Astrocyte (in vitro differentiated cells and primary cell): Measurements from ENCODE around the gene TASOR. TPM values are rescaled to one million over a fixed set of nuclear protein-coding genes. Genes with fewer than 3 reads are reported as not detected.

ENCODE experiments used
- DNase-seq: peaks from one replicate; pipeline ENCODE4 v3.0.0-alpha.2; 2010; ENCODE audit warnings: low read depth
- FAIRE-seq: peaks from 2 replicates; lab custom pipeline; 2011; peaks lifted over from hg19 to GRCh38; lab: Jason Lieb, UNC
- H2AFZ ChIP-seq: 2 replicates; pipeline ENCODE4 v1.6.0; 2012; ENCODE audit warnings: low read depth, low read length, inconsistent platforms
- H3K27ac ChIP-seq: 2 replicates; pipeline ENCODE4 v1.5.1; 2011; ENCODE audit warnings: low read depth, low read length, inconsistent platforms
- H3K27me3 ChIP-seq: 2 replicates; pipeline ENCODE4 v1.6.0; 2011; ENCODE audit warnings: low read length, inconsistent platforms; ENCODE audit not compliant: insufficient read depth
- H3K36me3 ChIP-seq: 2 replicates; pipeline ENCODE4 v1.5.1; 2011; ENCODE audit warnings: low read length, inconsistent platforms; ENCODE audit not compliant: insufficient read depth
- H3K4me1 ChIP-seq: 2 replicates; pipeline ENCODE4 v1.5.1; 2011; ENCODE audit warnings: low read length, inconsistent platforms; ENCODE audit not compliant: insufficient read depth
- H3K4me2 ChIP-seq: 2 replicates; pipeline ENCODE4 v1.6.0; 2012; ENCODE audit warnings: low read length, inconsistent platforms
- H3K4me3 ChIP-seq: 2 replicates; pipeline ENCODE4 v1.5.1; 2011; ENCODE audit warnings: low read depth, mild to moderate bottlenecking, low read length, inconsistent platforms; ENCODE audit not compliant: insufficient read depth
- H3K79me2 ChIP-seq: 2 replicates; pipeline ENCODE4 v1.6.0; 2012; ENCODE audit warnings: mild to moderate bottlenecking, low read length, inconsistent platforms; ENCODE audit not compliant: insufficient read depth
- H3K9ac ChIP-seq: 2 replicates; pipeline ENCODE4 v1.6.0; 2012; ENCODE audit warnings: mild to moderate bottlenecking, low read length, inconsistent platforms
- H3K9me3 ChIP-seq: 2 replicates; pipeline ENCODE4 v1.5.1; 2012; ENCODE audit warnings: low read depth, mild to moderate bottlenecking, low read length, inconsistent platforms; ENCODE audit not compliant: insufficient read depth
- H4K20me1 ChIP-seq: 2 replicates; pipeline ENCODE4 v1.6.0; 2012; ENCODE audit warnings: low read length, inconsistent platforms; ENCODE audit not compliant: insufficient read depth
- H3K27ac Mint-ChIP-seq: one replicate; pipeline ENCODE4 v1.8.0; 2021; ENCODE audit warnings: mild to moderate bottlenecking, mixed read lengths; ENCODE audit not compliant: unreplicated experiment
- H3K27me3 Mint-ChIP-seq: one replicate; pipeline ENCODE4 v1.8.0; 2021; ENCODE audit warnings: low read depth, mixed read lengths; ENCODE audit not compliant: unreplicated experiment
- H3K36me3 Mint-ChIP-seq: one replicate; pipeline ENCODE4 v1.8.0; 2021; ENCODE audit warnings: low read depth, mixed read lengths; ENCODE audit not compliant: unreplicated experiment
- H3K4me1 Mint-ChIP-seq: one replicate; pipeline ENCODE4 v1.8.0; 2021; ENCODE audit warnings: low read depth, mixed read lengths; ENCODE audit not compliant: unreplicated experiment
- H3K4me3 Mint-ChIP-seq: one replicate; pipeline ENCODE4 v1.8.0; 2021; ENCODE audit warnings: mild to moderate bottlenecking, moderate library complexity, mixed read lengths; ENCODE audit not compliant: unreplicated experiment
- H3K9me3 Mint-ChIP-seq: one replicate; pipeline ENCODE4 v1.8.0; 2021; ENCODE audit warnings: mild to moderate bottlenecking, mixed read lengths; ENCODE audit not compliant: unreplicated experiment
- CTCF ChIP-seq: IDR thresholded peaks from 2 replicates; pipeline ENCODE4 v1.5.1; 2011; ENCODE audit warnings: low read depth, mild to moderate bottlenecking, inconsistent platforms, low read length, moderate library complexity; ENCODE audit not compliant: insufficient read depth
- EZH2 ChIP-seq: IDR thresholded peaks from 2 replicates; pipeline ENCODE4 v1.6.1; 2012; ENCODE audit warnings: mild to moderate bottlenecking, low read length, inconsistent platforms; ENCODE audit not compliant: insufficient read depth
- total RNA-seq: library from RNA; stranded (reverse); gene quantifications from 2 replicates; pipeline ENCODE4 v1.2.1, GENCODE V29; 2021

TASOR gene
- total RNA-seq, 1 donor from 2014 or later: 42.0 TPM

- peaks cover 5% of the 10 kb centered on the region for H3K9me3 ChIP-seq
- peaks cover 11% of the 10 kb centered on the region for H4K20me1 ChIP-seq
- H3K9ac ChIP-seq: no peak overlapping the region
- no peak for DNase-seq
- TF ChIP-seq EZH2 (no peak), CTCF (no peak)
- H3K4me3 Mint-ChIP-seq: peak overlapping the region; percentile 65
- H3K27me3 ChIP-seq: no peaks in the 10 kb centered on the region
- H3K4me1 ChIP-seq: peaks cover 3% of the 10 kb centered on the region
- H3K4me3 ChIP-seq: no peak overlapping the region
- H3K4me2 ChIP-seq: peak overlapping the region; percentile 89
- no peak overlapping the region for H3K27ac ChIP-seq
- H2AFZ ChIP-seq: no peak overlapping the region
- peaks cover 2% of the 10 kb centered on the region for H3K36me3 Mint-ChIP-seq
- peaks cover 73% of the 10 kb centered on the region for H3K79me2 ChIP-seq
- peaks cover 5% of the 10 kb centered on the region for H3K9me3 Mint-ChIP-seq
- H3K36me3 ChIP-seq: no peaks in the 10 kb centered on the region
- H3K27me3 Mint-ChIP-seq: no peaks in the 10 kb centered on the region
- H3K27ac Mint-ChIP-seq: no peak overlapping the region
- FAIRE-seq: no peak
- peaks cover 14% of the 10 kb centered on the region for H3K4me1 Mint-ChIP-seq
Measured at GRCh38 chr3:56680054-56680580, 2.9 kb downstream of the TASOR start.

GRCh38 chr3:56677286-56677685, 5.8 kb downstream of the TASOR start:
- Histone ChIP-seq H3K36me3 (peaks cover 3% of the 10 kb centered on the region), H3K27ac (no peak overlapping the region), H3K27me3 (no peaks in the 10 kb centered on the region), H2AFZ (no peak overlapping the region), H3K9me3 (no peaks in the 10 kb centered on the region), H4K20me1 (peaks cover 18% of the 10 kb centered on the region), H3K79me2 (peaks cover 71% of the 10 kb centered on the region), H3K4me3 (no peak overlapping the region), H3K4me2 (no peak overlapping the region), H3K4me1 (no peaks in the 10 kb centered on the region), H3K9ac (no peak overlapping the region)
- FAIRE-seq (no peak), DNase-seq (no peak)
- no peak for TF ChIP-seq CTCF
- TF ChIP-seq EZH2: no peak
- H3K27ac Mint-ChIP-seq: no peak overlapping the region
- H3K36me3 Mint-ChIP-seq: peaks cover 5% of the 10 kb centered on the region
- no peaks in the 10 kb centered on the region for H3K9me3 Mint-ChIP-seq
- H3K4me1 Mint-ChIP-seq: peaks cover 14% of the 10 kb centered on the region
- no peak overlapping the region for H3K4me3 Mint-ChIP-seq
- H3K27me3 Mint-ChIP-seq: no peaks in the 10 kb centered on the region

GRCh38 chr3:56673781-56674457, 9.1 kb downstream of the TASOR start:
- peaks cover 37% of the 10 kb centered on the region for H3K79me2 ChIP-seq
- no peaks in the 10 kb centered on the region for H3K27me3 ChIP-seq
- Mint-ChIP-seq H3K9me3 (no peaks in the 10 kb centered on the region), H3K27ac (no peak overlapping the region), H3K36me3 (peaks cover 12% of the 10 kb centered on the region), H3K4me1 (peaks cover 3% of the 10 kb centered on the region), H3K4me3 (no peak overlapping the region), H3K27me3 (no peaks in the 10 kb centered on the region)
- H3K4me1 ChIP-seq: no peaks in the 10 kb centered on the region
- no peak overlapping the region for H3K4me3 ChIP-seq
- no peak overlapping the region for H3K9ac ChIP-seq
- H3K4me2 ChIP-seq: no peak overlapping the region
- DNase-seq (no peak), FAIRE-seq (no peak)
- no peak overlapping the region for H2AFZ ChIP-seq
- H3K27ac ChIP-seq: no peak overlapping the region
- TF ChIP-seq CTCF: no peak
- TF ChIP-seq EZH2: no peak
- peaks cover 15% of the 10 kb centered on the region for H3K36me3 ChIP-seq
- H3K9me3 ChIP-seq: no peaks in the 10 kb centered on the region
- peaks cover 13% of the 10 kb centered on the region for H4K20me1 ChIP-seq
